ENCODE results near the gene CSK. TPM values are rescaled to one million over a fixed set of nuclear protein-coding genes. Genes with fewer than 3 reads are reported as not detected.

CSK gene
- total and polyA plus RNA-seq, 4 donors, result 21.8 to 55.2 (median 32.3) TPM

- intact Hi-C loops (cut with DNase I), result no loop called here
- WGBS, 2 donors, result 90 to 94% methylated on average over 6 to 7 of the region's 7 CpGs
- ATAC-seq (ENCODE audit: low FRiP score) (no peak), DNase-seq (no peak)
- no peaks in the 10 kb centered on the region for H3K4me1 ChIP-seq (ENCODE audit: control insufficient read depth in 1 of 2, insufficient read depth in 2 of 2, low read length in 2 of 2)
- H3K27ac ChIP-seq (ENCODE audit: low read depth in 1 of 2, low read length in 2 of 2), result no peak overlapping the region
- no peaks in the 10 kb centered on the region for H3K9me3 ChIP-seq (ENCODE audit: control insufficient read depth, low read length)
- H3K36me3 ChIP-seq (ENCODE audit: control insufficient read depth in 1 of 2, insufficient read depth in 2 of 2, low read length in 1 of 2), result peaks cover 0 to 12% of the 10 kb centered on the region in 2 donors
- no peak overlapping the region for H3K4me3 ChIP-seq (ENCODE audit: low read length in 2 of 2)
- H3K27me3 ChIP-seq (ENCODE audit: control insufficient read depth in 1 of 2, insufficient read depth in 2 of 2, low read length in 1 of 2), result no peaks in the 10 kb centered on the region
Observed at GRCh38 chr15:74851960-74852359, 70.1 kb downstream of the CSK start.

Small RNA genes within 50 kb of the gene (microRNA-seq; reads per million reads assigned to microRNA genes)
- gene MIR4513 (0 reads per million in 2 donors), gene MIR6882 (0.60 to 0.99 reads per million in 2 donors)

Other genes with a start within 250 kb of the CSK start
- gene ARID3B, start 240.9 kb upstream of the CSK start, total RNA-seq, result 10 to 100 TPM; 10.9 to 11.7 TPM
- gene ARID3B, start 240.9 kb upstream of the CSK start, polyA plus RNA-seq, result 1 to 10 TPM; 1.8 to 4.8 TPM
- gene CLK3, start 166.2 kb upstream of the CSK start, total RNA-seq, result 10 to 100 TPM; 63.7 to 73.2 TPM
- gene CLK3, start 166.2 kb upstream of the CSK start, polyA plus RNA-seq, result 10 to 100 TPM; 37.3 to 94.0 TPM
- gene EDC3, start 86.1 kb upstream of the CSK start, total RNA-seq, result 10 to 100 TPM; 30.8 TPM
- gene EDC3, start 86.1 kb upstream of the CSK start, polyA plus RNA-seq, result 10 to 100 TPM; 13.4 to 17.7 TPM
- 1 to 10 TPM in 1 of 2 donors, not detected in 1; 2.3 TPM for gene CYP1A1, start 56.6 kb upstream of the CSK start, total RNA-seq
- gene CYP1A1, start 56.6 kb upstream of the CSK start, polyA plus RNA-seq, result 1 to 10 TPM; 1.0 to 6.4 TPM
- gene CYP1A2, start 33.2 kb upstream of the CSK start, total RNA-seq, result not detected
- gene CYP1A2, start 33.2 kb upstream of the CSK start, polyA plus RNA-seq, result not detected
- under 1 TPM in 1 of 2 donors, not detected in 1; 0.30 TPM for gene LMAN1L, start 30.8 kb downstream of the CSK start, total RNA-seq
- gene LMAN1L, start 30.8 kb downstream of the CSK start, polyA plus RNA-seq, result under 1 TPM in 1 of 2 donors, not detected in 1; 0.15 TPM
- not detected for gene CPLX3, start 44.5 kb downstream of the CSK start, total RNA-seq
- under 1 TPM; 0.05 to 0.13 TPM for gene CPLX3, start 44.5 kb downstream of the CSK start, polyA plus RNA-seq
- gene ULK3, start 61.1 kb downstream of the CSK start, total RNA-seq, result 10 to 100 TPM; 19.3 to 31.6 TPM
- gene ULK3, start 61.1 kb downstream of the CSK start, polyA plus RNA-seq, result 10 to 100 TPM; 17.7 to 43.6 TPM
- gene SCAMP2, start 91.3 kb downstream of the CSK start, total RNA-seq, result 10 to 100 TPM; 62.2 to 65.0 TPM
- 10 to 100 TPM; 21.8 to 30.4 TPM for gene SCAMP2, start 91.3 kb downstream of the CSK start, polyA plus RNA-seq
- 10 to 100 TPM; 24.4 to 31.1 TPM for gene MPI, start 108.0 kb downstream of the CSK start, total RNA-seq
- gene MPI, start 108.0 kb downstream of the CSK start, polyA plus RNA-seq, result 10 to 100 TPM; 21.3 to 28.0 TPM
- 10 to 100 TPM; 64.7 to 88.4 TPM for gene FAM219B, start 124.8 kb downstream of the CSK start, total RNA-seq
- 10 to 100 TPM; 29.6 to 61.2 TPM for gene FAM219B, start 124.8 kb downstream of the CSK start, polyA plus RNA-seq
- 10 to 100 TPM; 72.6 to 79.6 TPM for gene COX5A, start 156.0 kb downstream of the CSK start, total RNA-seq
- 100 to 1,000 TPM; 128 to 222 TPM for gene COX5A, start 156.0 kb downstream of the CSK start, polyA plus RNA-seq
- 1 to 10 TPM; 3.6 to 5.8 TPM for gene RPP25, start 174.7 kb downstream of the CSK start, total RNA-seq
- 1 to 10 TPM; 2.7 to 6.5 TPM for gene RPP25, start 174.7 kb downstream of the CSK start, polyA plus RNA-seq
- 1 to 10 TPM; 3.7 to 5.8 TPM for gene SCAMP5, start 213.5 kb downstream of the CSK start, total RNA-seq
- 1 to 10 TPM in 1 of 2 donors, under 1 TPM in 1; 0.64 to 9.4 TPM for gene SCAMP5, start 213.5 kb downstream of the CSK start, polyA plus RNA-seq
- 10 to 100 TPM in 1 of 2 donors, 1 to 10 TPM in 1; 8.2 to 16.5 TPM for gene PPCDC, start 241.5 kb downstream of the CSK start, total RNA-seq
- 10 to 100 TPM; 13.8 to 22.6 TPM for gene PPCDC, start 241.5 kb downstream of the CSK start, polyA plus RNA-seq

All from aorta (tissue), 5 donors.